Epithelial cell of proximal tubule (primary cell): ENCODE results near the gene BBX. TPM values are rescaled to one million over a fixed set of nuclear protein-coding genes. Genes with fewer than 3 reads are reported as not detected.
"Not testable (repeated sequence)": the region's sequence is repeated elsewhere in the genome, so short reads cannot be mapped to it uniquely, and the experiment has no call there.

Source experiments
- DNase-seq: peaks from one replicate; pipeline ENCODE4 v3.0.0-alpha.2; 2011; ENCODE audit warnings: low read depth
- H3K4me3 ChIP-seq: 2 replicates; pipeline ENCODE4 v1.5.1; 2011; ENCODE audit warnings: low read depth, mild to moderate bottlenecking, low read length
- total RNA-seq: library from RNA; depleted of rRNA; stranded (reverse); fragments of >200 nt; gene quantifications from 2 replicates; pipeline ENCODE4 v1.2.3, GENCODE V29; 2015
- TF ChIP-seq, protein P1 (sequence below): conservative IDR thresholded peaks from 2 replicates; pipeline ENCODE4 v1.5.1; 2012; ENCODE audit warnings: low read depth, mild to moderate bottlenecking, low read length

Gene BBX
- total RNA-seq, 1 donor from 2014 or later = 35.7 TPM

DNA sequence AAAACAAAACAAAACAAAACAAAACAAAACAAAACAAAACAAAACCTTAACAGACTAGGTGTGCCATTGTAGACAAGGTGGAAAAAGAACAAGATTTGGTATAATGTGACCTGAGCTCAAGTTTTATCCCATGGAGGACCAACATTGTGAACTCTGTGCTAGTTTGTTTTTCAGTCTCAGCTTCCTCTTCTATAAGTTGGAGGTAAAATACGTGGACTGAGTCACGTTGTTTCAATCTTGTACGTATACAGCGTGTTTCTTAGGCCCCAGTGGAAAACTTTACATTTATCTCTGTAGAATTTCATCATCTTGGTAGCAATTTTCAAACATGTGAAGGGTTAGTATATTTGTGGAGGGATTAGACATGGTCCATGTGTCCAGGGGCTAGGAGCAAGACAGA, 306.4 kb downstream of the BBX start:
- H3K4me3 ChIP-seq = no peak overlapping the region
- TF ChIP-seq, protein P1, sequence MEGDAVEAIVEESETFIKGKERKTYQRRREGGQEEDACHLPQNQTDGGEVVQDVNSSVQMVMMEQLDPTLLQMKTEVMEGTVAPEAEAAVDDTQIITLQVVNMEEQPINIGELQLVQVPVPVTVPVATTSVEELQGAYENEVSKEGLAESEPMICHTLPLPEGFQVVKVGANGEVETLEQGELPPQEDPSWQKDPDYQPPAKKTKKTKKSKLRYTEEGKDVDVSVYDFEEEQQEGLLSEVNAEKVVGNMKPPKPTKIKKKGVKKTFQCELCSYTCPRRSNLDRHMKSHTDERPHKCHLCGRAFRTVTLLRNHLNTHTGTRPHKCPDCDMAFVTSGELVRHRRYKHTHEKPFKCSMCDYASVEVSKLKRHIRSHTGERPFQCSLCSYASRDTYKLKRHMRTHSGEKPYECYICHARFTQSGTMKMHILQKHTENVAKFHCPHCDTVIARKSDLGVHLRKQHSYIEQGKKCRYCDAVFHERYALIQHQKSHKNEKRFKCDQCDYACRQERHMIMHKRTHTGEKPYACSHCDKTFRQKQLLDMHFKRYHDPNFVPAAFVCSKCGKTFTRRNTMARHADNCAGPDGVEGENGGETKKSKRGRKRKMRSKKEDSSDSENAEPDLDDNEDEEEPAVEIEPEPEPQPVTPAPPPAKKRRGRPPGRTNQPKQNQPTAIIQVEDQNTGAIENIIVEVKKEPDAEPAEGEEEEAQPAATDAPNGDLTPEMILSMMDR = no peak
- no peak for DNase-seq

GRCh38 chr3:107831590-107831989, 308.8 kb downstream of the BBX start:
- H3K4me3 ChIP-seq = no peak overlapping the region
- TF ChIP-seq, protein P1 = no peak
- no peak for DNase-seq

GRCh38 chr3:107833043-107833442, 310.3 kb downstream of the BBX start:
- TF ChIP-seq, protein P1 = no peak
- H3K4me3 ChIP-seq = no peak overlapping the region

DNA sequence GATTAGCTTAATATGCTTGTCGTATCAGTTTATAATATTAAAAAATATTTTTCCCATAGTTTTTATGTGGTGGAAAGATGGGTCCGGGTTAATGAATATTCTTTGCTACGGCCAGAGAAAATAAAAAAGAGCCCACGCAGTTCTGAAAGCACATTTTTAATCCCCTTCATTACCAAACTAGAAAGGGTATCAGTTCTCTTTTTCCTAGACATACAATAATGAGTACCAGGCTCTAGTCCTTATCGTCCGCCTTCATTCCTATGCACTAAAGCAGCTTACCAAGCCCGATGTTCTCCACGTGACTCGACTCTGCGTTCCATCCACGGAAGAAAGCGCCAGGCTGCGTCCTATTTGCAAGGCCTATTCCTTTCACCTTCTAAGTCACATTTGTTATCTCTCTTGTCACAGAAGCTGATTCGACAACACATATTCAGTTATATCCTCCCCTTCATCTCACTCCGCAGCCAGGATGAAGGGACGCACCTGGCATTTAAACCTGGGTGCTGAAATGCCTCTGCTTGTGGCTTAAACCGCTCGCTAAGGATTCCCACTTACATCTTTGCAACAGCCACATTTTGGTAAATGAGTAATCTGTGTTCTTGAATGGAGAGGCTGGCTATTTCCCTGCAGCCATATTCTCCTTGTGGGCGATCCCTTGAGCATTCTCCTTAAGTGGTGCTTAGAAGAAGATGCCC, 311.1 kb downstream of the BBX start:
- TF ChIP-seq, protein P1 = no peak
- H3K4me3 ChIP-seq = no peak overlapping the region
- DNase-seq = no peak

More at GRCh38 chr3:107833043-107833442, 310.3 kb downstream of the BBX start:
- DNase-seq = no peak

DNA sequence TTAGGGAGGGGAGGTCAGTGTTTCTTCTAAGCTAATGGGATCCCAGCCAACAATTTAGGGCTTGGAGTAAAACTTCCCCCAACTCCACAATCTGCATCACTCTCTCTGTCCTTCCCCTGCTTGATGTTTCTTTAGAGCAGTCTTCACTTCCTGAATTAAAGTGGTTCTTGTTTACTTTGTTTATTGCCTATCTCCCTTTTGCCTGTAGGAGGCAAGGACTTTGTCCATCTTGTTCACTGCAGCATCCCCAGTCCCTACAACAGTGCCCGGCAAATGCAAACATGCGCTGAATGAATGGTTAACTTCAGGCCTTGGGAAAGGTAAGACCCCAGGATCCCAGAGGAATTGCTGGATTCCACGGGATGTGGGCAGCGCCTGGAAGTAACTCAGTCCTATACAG, 312.2 kb downstream of the BBX start:
- not testable (repeated sequence) for H3K4me3 ChIP-seq, DNase-seq

DNA sequence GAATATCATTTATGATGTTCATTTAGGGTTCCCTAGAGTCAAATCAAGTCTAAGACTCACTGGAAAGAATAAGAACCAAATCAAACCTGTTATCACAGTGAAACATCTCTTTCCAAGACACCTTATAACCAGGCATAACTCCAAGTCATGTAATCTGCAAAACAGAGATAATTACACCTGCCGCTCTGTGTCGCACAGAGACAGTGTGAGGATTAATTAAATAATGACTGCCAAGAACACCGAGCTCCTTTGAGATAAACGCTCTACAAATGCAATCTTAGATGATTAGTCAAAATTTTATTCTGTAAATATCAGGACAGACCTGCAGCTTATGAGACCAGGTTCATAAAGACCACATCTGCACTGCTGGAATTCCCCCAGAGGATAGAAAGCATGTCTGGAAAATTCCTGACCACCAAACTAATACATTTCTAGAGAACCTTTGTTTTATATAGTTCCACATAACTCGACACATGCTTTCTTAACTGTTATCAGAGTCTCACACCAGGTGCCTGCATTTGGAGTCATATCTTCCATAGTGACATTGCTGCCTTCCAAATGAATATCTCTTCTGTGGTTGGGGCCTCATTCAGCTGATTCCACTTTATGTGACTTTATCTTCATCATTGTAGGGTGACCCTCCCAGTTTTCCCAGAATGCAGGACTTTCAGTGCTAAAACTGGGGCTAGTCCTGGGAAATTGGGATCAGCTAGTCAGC, 315.3 kb downstream of the BBX start:
- TF ChIP-seq, protein P1 = no peak
- no peak for DNase-seq
- H3K4me3 ChIP-seq = no peak overlapping the region

DNA sequence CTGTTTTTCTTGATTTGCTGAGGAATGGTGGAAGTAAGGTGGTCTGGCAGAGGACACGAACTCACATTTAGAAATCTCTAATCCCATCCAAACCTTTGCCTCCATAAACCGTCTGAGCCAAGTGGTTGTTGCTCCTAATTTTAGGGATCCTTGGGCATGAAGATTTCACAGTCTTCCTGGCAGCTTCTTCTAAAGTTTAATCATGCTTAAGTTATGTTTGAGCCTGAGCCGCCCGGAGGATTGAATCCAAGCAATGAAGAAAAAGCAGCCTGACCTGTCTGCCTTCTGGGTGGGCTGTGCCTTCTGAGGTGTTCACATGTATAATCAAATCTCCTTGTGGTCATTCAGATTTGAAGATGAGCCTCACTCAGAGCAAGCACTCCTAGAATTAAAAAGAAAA, 319.1 kb downstream of the BBX start:
- no peak for DNase-seq
- TF ChIP-seq, protein P1 = no peak
- H3K4me3 ChIP-seq = no peak overlapping the region
